HPDE6-E6E7 (cell line): ENCODE results near the gene ABCC3.
A peak's percentile ranks its signal among the peaks of the same experiment; 100 is the strongest.

Experiments used
- DNase-seq: peaks from one replicate; pipeline ENCODE4 v3.0.0; 2011; ENCODE audit warnings: missing footprints; ENCODE audit errors: extremely low spot score

The ABCC3 gene

GRCh38 chr17:50684288-50684611, 49.6 kb downstream of the ABCC3 start:
- no peak for DNase-seq

GRCh38 chr17:50684612-50685333, 50.1 kb downstream of the ABCC3 start:
- peak; percentile 54 for DNase-seq

- no peak for DNase-seq
These were observed 50.6 kb downstream of the ABCC3 start for GRCh38 chr17:50685334-50685665.

- no peak for DNase-seq
These were observed 51.2 kb downstream of the ABCC3 start for GRCh38 chr17:50685691-50686493.

GRCh38 chr17:50686494-50687199, 52.0 kb downstream of the ABCC3 start:
- no peak for DNase-seq

GRCh38 chr17:50687200-50688066, 52.8 kb downstream of the ABCC3 start:
- DNase-seq, result no peak

- no peak for DNase-seq
These were observed 53.6 kb downstream of the ABCC3 start for GRCh38 chr17:50688245-50688644.

- DNase-seq, result no peak
These were observed 54.6 kb downstream of the ABCC3 start for GRCh38 chr17:50689251-50689650.

- no peak for DNase-seq
These were observed 55.5 kb downstream of the ABCC3 start for GRCh38 chr17:50689956-50690886.

GRCh38 chr17:50690887-50691549, 56.3 kb downstream of the ABCC3 start:
- no peak for DNase-seq

- no peak for DNase-seq
These were observed 57.1 kb downstream of the ABCC3 start for GRCh38 chr17:50691550-50692447.

- no peak for DNase-seq
These were observed 57.9 kb downstream of the ABCC3 start for GRCh38 chr17:50692448-50693035.

GRCh38 chr17:50693036-50693682, 58.5 kb downstream of the ABCC3 start:
- no peak for DNase-seq

- no peak for DNase-seq
These were observed 61.7 kb downstream of the ABCC3 start for GRCh38 chr17:50696365-50696879.

- DNase-seq, result no peak
These were observed 62.4 kb downstream of the ABCC3 start for GRCh38 chr17:50697062-50697461.

- no peak for DNase-seq
These were observed 63.1 kb downstream of the ABCC3 start for GRCh38 chr17:50697663-50698272.

- DNase-seq, result no peak
These were observed 64.7 kb downstream of the ABCC3 start for GRCh38 chr17:50699410-50699809.

- no peak for DNase-seq
These were observed 68.5 kb downstream of the ABCC3 start for GRCh38 chr17:50703162-50703561.
